Stimulated activated CD4-positive, alpha-beta T cell treated with anti-CD3 and anti-CD28 coated beads, Interleukin-2, amount 100 ng/mL, for 4 hours (primary cell): Measurements from ENCODE around the gene CYS1.
A peak's percentile ranks its signal among the peaks of the same experiment; 100 is the strongest.
"Not testable (repeated sequence)": the region's sequence is repeated elsewhere in the genome, so short reads cannot be mapped to it uniquely, and the experiment has no call there.

ENCODE experiments used
- DNase-seq: peaks from one replicate; pipeline ENCODE4 v3.0.0-alpha.2; 2020; ENCODE audit warnings: low read depth

Gene CYS1

GRCh38 chr2:10091889-10092244 is 11.7 kb upstream of the CYS1 start:
- not testable (repeated sequence) for DNase-seq

DNA sequence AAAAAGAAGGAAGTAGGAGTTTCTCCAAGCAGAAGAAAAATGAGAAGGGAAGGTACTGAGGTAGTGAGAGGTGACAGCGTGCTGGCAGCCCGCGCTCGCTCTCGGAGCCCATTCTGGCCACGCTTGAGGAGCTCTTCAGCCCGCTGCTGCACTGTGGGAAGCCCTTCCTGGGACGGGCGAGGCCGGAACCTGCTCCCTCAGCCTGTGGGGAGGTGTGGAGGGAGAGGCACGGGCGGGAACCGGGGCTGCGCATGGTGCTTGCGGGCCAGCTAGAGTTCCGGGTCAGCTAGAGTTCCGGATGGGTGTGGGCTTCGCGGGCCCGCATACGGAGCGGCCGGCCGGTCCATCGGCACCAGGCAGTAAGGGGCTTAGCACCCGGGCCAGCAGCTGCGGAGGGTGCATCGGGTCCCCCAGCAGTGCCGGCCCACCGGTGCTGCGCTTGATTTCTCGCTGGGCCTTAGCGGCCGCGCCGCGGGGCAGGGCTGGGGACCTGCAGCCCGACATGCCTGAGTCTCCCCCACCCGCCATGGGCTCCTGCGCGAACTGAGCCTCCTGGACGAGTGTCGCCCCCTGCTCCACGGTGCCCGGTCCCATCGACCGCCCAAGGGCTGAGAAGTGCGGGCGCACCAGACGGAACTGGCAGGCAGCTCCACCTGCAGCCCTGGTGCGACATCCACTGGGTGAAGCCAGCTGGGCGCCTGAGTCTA is 11.1 kb upstream of the CYS1 start:
- DNase-seq = no peak

DNA sequence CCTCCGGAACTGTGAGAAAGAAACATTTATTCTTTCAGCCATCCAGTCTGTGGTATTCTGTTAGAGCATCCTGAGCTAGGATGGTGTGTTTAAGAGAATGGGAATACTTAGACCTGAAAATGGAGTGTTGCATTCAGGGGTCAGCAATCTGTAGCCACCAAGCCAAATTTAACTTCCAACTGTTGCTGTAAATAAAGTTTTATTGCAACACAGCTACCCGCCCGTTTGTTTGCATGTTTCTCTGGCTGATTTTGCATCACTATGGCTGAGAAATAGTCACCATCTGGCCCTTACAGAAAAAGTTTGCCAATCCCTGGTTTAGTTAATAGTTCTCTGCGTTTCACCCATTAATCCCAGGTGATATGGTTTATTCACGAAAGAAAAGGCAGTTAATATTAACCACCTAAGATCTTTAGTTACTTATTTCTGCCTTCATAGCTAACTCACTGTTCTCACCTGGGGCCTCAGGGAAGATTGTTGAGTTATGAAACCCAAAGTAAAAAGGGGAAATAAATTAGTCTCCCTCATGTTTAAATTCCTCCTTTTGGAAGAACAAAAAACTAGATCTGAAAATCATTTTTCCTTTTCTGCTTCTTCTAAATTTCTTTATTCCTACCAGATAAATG is 9.5 kb upstream of the CYS1 start:
- no peak for DNase-seq

- no peak for DNase-seq
Measured at GRCh38 chr2:10087360-10087759, 7.1 kb upstream of the CYS1 start.

DNA sequence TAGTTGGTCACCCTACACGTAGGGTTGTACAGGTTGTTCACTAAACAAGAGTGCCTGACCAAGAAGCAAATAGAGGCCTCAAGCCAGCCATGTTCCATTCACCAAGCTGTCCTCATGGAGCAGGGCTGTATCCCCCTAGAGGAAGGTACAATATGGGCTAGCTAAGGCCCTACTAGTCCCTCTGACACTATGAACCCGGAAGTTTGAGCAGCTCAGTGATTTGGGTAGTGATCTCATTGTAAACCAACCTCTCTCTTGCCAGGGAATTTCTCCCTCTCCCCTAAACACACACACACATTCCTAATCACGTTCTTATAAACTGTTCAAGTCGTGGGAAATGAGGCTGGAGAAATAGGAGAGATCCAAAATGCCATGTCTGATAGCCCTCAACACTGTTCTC is 6.7 kb upstream of the CYS1 start:
- no peak for DNase-seq

- no peak for DNase-seq
Measured at GRCh38 chr2:10085668-10086059, 5.5 kb upstream of the CYS1 start.

DNA sequence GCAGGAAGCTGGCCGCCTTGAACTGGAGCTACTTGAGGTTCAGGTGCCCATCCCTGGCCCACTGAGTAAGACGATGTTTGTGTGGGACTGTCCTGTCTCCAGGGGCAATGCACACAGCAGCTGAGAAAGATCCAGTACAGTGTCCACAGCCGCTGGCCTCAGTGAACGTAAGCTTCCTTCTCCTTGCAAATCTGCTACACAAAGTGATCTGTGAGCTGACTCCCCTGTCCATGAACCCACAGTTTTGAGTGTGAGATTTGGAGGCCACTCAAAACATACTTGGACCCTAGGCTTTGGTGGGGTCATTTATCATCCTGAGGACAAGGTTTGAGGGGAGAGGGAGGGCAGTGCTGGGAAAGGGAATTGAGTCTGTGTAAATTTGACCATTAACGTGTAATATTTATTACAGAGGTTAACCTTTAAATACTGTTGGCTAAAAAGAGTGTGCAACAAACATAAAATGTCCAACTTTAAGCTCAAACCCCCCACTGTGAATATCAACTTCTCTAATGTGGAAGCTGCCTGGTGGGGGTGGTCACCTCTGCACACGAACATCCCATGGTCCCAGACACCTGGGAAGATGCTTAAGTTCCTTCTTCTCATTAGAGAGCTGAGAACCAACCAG is 4.9 kb upstream of the CYS1 start:
- DNase-seq = no peak

GRCh38 chr2:10084223-10084865 is 4.1 kb upstream of the CYS1 start:
- DNase-seq = no peak

GRCh38 chr2:10083692-10084211 is 3.5 kb upstream of the CYS1 start:
- DNase-seq = no peak

DNA sequence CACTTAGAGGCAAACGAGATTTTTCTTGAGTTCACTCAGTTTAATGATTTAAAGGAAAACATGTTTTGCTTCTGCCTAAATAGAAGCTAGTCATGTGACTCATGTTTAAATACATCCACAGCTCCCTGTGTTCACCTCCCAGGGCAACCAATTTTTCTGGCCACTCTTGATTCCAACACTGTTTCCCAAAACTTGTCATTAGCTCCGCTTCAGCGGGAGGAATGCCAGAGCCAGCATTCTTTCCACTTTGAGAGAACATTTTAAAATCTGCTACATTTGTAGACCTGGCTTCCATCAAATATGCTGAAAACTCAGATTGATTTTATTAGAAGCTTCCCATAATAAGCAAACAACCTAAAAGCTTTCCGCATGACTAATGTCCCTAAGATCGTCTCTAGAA is 2.8 kb upstream of the CYS1 start:
- no peak for DNase-seq

GRCh38 chr2:10080536-10081304 is 509 bp upstream of the CYS1 start:
- no peak for DNase-seq

- DNase-seq = no peak
Measured at GRCh38 chr2:10079266-10079869, 843 bp downstream of the CYS1 start.

DNA sequence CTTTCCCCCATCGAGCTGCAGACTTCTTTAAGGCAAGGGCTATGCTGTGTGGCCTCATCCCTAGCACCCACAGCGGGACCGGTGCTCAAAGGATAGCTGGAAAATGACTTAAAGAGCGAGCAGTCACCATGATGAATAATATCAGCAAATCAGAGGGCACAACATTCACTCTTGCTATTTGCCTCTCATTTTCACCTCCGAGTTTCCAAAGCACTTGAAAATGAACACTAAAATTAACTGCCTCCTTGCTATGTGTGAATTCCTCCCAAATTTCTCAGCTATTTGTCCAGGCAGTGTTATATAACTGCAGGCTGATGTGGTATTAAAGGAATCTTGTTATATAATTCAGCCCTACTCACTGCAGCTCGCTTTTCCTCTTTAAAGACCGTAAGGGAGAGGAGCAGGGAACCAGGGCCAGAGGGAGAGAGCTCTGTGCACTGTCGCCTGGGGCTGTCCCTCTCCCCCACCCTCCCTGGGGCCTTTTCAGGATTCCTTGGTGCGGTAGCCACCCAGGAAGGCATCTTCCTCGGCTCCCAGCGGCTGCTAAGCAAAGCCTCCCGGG is 1.4 kb downstream of the CYS1 start:
- no peak for DNase-seq

- no peak for DNase-seq
Measured at GRCh38 chr2:10078001-10078400, 2.2 kb downstream of the CYS1 start.

DNA sequence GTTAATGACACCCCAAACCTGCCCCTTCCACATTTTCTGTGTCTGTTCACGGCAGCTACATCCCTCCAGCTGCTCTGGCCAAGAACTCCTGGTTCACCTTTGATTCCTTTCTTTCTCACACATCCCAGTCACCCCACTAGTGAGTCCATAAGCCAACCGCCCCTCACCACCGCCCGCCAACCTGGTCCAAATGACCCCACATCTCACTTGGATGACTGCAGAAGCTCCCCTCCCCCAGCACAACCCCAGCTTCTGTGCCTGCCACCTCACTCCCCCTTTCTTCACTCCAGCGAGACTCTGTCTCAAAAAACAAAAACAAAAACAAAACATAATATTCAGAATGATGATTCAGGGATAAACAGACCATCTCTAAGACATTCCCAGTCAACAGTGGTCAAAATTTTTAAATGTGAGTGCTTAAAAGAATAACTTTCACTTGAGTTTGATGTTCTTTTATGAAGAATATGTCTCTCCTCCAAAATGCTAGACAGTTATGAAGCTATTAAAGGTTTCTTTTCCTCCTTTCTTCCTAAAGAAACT is 3.2 kb downstream of the CYS1 start:
- no peak for DNase-seq

DNA sequence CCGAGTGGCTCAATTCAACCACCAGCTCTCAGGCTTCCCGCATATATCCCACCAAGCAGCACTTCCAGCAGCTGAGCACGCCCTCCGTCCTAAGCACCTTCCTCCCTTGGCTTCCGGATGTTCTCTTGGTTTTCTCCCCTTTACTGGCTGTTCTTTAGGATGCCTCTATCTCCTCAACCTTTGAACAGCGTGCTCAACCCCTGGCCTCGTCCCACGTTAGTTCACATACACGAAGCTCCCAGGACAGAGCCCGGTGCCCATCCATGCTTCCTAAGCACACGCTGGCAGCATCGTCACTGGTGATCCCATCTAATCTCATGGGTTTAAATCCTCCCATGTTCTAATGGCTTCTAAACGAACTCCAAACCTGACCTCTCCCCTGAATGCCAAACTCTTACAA is 3.7 kb downstream of the CYS1 start:
- DNase-seq = no peak

GRCh38 chr2:10075571-10076209 is 4.5 kb downstream of the CYS1 start:
- no peak for DNase-seq

GRCh38 chr2:10075101-10075500 is 5.1 kb downstream of the CYS1 start:
- no peak for DNase-seq

- no peak for DNase-seq
Measured at GRCh38 chr2:10073706-10074105, 6.5 kb downstream of the CYS1 start.

GRCh38 chr2:10072656-10073480 is 7.3 kb downstream of the CYS1 start:
- peak; percentile 64 for DNase-seq
